LNCaP clone FGC (cell line): ENCODE data around the gene CNEP1R1.

ENCODE experiments used
- DNase-seq: peaks from one replicate; pipeline ENCODE4 v3.0.0-alpha.2; 2011; ENCODE audit warnings: low read depth
- H3K4me3 ChIP-seq: 2 replicates; pipeline ENCODE4 v1.5.1; 2011; ENCODE audit warnings: mild to moderate bottlenecking, low read depth, low read length, control low read depth
- TF ChIP-seq, protein P1 (sequence below): IDR thresholded peaks from 2 replicates; pipeline ENCODE4 v1.5.1; 2012; ENCODE audit warnings: mild to moderate bottlenecking; ENCODE audit not compliant: control insufficient read depth, insufficient read depth; ENCODE audit errors: extremely low read depth

CNEP1R1 gene

GRCh38 chr16:50079397-50080140 is 54.5 kb downstream of the CNEP1R1 start:
- H3K4me3 ChIP-seq: no peak overlapping the region
- TF ChIP-seq, protein P1, sequence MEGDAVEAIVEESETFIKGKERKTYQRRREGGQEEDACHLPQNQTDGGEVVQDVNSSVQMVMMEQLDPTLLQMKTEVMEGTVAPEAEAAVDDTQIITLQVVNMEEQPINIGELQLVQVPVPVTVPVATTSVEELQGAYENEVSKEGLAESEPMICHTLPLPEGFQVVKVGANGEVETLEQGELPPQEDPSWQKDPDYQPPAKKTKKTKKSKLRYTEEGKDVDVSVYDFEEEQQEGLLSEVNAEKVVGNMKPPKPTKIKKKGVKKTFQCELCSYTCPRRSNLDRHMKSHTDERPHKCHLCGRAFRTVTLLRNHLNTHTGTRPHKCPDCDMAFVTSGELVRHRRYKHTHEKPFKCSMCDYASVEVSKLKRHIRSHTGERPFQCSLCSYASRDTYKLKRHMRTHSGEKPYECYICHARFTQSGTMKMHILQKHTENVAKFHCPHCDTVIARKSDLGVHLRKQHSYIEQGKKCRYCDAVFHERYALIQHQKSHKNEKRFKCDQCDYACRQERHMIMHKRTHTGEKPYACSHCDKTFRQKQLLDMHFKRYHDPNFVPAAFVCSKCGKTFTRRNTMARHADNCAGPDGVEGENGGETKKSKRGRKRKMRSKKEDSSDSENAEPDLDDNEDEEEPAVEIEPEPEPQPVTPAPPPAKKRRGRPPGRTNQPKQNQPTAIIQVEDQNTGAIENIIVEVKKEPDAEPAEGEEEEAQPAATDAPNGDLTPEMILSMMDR: no peak
- no peak for DNase-seq

- TF ChIP-seq, protein P1: no peak
- no peak for DNase-seq
- H3K4me3 ChIP-seq: no peak overlapping the region
Measured at GRCh38 chr16:50081428-50082018, 56.5 kb downstream of the CNEP1R1 start.

DNA sequence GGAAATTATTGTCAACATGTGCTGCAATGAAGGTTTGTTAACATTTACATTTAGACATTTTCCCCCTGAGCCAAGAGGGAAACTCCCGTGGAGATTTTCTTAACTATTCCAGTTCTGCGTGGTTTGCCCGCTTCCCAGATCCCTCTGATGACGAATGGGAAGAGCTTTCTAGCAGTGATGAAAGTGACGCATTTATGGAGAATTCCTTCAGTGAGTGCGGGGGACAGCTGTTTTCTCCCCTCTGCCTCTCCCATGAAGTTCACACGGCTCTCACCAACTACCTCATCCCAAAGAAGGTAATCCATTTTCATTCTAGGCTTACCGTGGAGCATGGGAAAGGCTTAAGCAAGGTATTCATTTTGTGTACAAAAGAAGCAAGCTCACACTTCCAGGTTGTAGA is 59.0 kb downstream of the CNEP1R1 start:
- TF ChIP-seq, protein P1: no peak
- no peak overlapping the region for H3K4me3 ChIP-seq
- no peak for DNase-seq

DNA sequence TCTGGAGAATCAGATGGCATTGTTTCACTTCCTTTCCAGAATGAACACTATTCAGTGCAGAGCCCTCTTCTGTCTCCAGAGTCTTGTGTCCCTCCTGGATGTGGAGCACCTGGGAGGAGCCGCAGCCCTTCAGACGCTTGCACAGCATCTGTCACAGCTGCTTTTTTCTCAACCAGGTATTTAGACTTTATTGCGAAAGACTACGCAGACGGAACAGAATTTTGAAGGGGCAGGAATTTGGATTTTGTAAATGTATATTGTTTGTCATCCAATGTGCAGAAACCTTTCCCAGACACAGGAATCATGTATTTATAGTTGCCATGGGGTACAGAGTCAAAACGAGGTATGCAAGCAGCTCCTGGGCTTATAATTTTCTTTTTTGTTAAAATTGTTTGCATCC is 61.2 kb downstream of the CNEP1R1 start:
- H3K4me3 ChIP-seq: no peak overlapping the region
- TF ChIP-seq, protein P1: no peak
- no peak for DNase-seq
